Measurements from ENCODE around the gene SLC12A7.

Gene SLC12A7

GRCh38 chr5:1058988-1059883, 52.6 kb downstream of the SLC12A7 start:
- peaks cover 55 to 58% of the 10 kb centered on the region in 2 donors for H3K36me3 ChIP-seq (ENCODE audit: control insufficient read depth in 2 of 2, insufficient read depth in 2 of 2, low read length in 2 of 2)
- no peak overlapping the region for H3K9ac ChIP-seq (ENCODE audit: low read depth in 1 of 2, low read length in 2 of 2)
- H3K4me1 ChIP-seq (ENCODE audit: control insufficient read depth in 2 of 2, insufficient read depth in 2 of 2, low read length in 2 of 2), result no peaks in the 10 kb centered on the region
- H3K27ac ChIP-seq (ENCODE audit: low read depth in 2 of 2, low read length in 2 of 2), result no peak overlapping the region
- H3K9me3 ChIP-seq (ENCODE audit: control insufficient read depth in 2 of 2, low read length in 2 of 2), result no peaks in the 10 kb centered on the region
- no peaks in the 10 kb centered on the region for H3K27me3 ChIP-seq (ENCODE audit: control insufficient read depth in 2 of 2, insufficient read depth in 2 of 2, low read length in 2 of 2)
- no peak overlapping the region for H3K4me3 ChIP-seq (ENCODE audit: low read length in 2 of 2)

GRCh38 chr5:1058083-1058945, 53.5 kb downstream of the SLC12A7 start:
- H3K4me3 ChIP-seq (ENCODE audit: low read length in 2 of 2), result no peak overlapping the region
- H3K9me3 ChIP-seq (ENCODE audit: control insufficient read depth in 2 of 2, low read length in 2 of 2), result no peaks in the 10 kb centered on the region
- no peaks in the 10 kb centered on the region for H3K4me1 ChIP-seq (ENCODE audit: control insufficient read depth in 2 of 2, insufficient read depth in 2 of 2, low read length in 2 of 2)
- no peaks in the 10 kb centered on the region for H3K27me3 ChIP-seq (ENCODE audit: control insufficient read depth in 2 of 2, insufficient read depth in 2 of 2, low read length in 2 of 2)
- H3K9ac ChIP-seq (ENCODE audit: low read depth in 1 of 2, low read length in 2 of 2), result no peak overlapping the region
- no peak overlapping the region for H3K27ac ChIP-seq (ENCODE audit: low read depth in 2 of 2, low read length in 2 of 2)
- peaks cover 52 to 55% of the 10 kb centered on the region in 2 donors for H3K36me3 ChIP-seq (ENCODE audit: control insufficient read depth in 2 of 2, insufficient read depth in 2 of 2, low read length in 2 of 2)

GRCh38 chr5:1057485-1058082, 54.3 kb downstream of the SLC12A7 start:
- Histone ChIP-seq H3K4me1 (ENCODE audit: control insufficient read depth in 2 of 2, insufficient read depth in 2 of 2, low read length in 2 of 2) (no peaks in the 10 kb centered on the region), H3K4me3 (ENCODE audit: low read length in 2 of 2) (no peak overlapping the region), H3K27me3 (ENCODE audit: control insufficient read depth in 2 of 2, insufficient read depth in 2 of 2, low read length in 2 of 2) (no peaks in the 10 kb centered on the region), H3K9ac (ENCODE audit: low read depth in 1 of 2, low read length in 2 of 2) (no peak overlapping the region), H3K36me3 (ENCODE audit: control insufficient read depth in 2 of 2, insufficient read depth in 2 of 2, low read length in 2 of 2) (peaks cover 50 to 55% of the 10 kb centered on the region in 2 donors), H3K9me3 (ENCODE audit: control insufficient read depth in 2 of 2, low read length in 2 of 2) (no peaks in the 10 kb centered on the region), H3K27ac (ENCODE audit: low read depth in 2 of 2, low read length in 2 of 2) (no peak overlapping the region)

GRCh38 chr5:1056611-1057484, 55.0 kb downstream of the SLC12A7 start:
- no peak overlapping the region for H3K27ac ChIP-seq (ENCODE audit: low read depth in 2 of 2, low read length in 2 of 2)
- H3K9ac ChIP-seq (ENCODE audit: low read depth in 1 of 2, low read length in 2 of 2), result no peak overlapping the region
- H3K27me3 ChIP-seq (ENCODE audit: control insufficient read depth in 2 of 2, insufficient read depth in 2 of 2, low read length in 2 of 2), result no peaks in the 10 kb centered on the region
- peaks cover 57 to 59% of the 10 kb centered on the region in 2 donors for H3K36me3 ChIP-seq (ENCODE audit: control insufficient read depth in 2 of 2, insufficient read depth in 2 of 2, low read length in 2 of 2)
- no peaks in the 10 kb centered on the region for H3K4me1 ChIP-seq (ENCODE audit: control insufficient read depth in 2 of 2, insufficient read depth in 2 of 2, low read length in 2 of 2)
- H3K4me3 ChIP-seq (ENCODE audit: low read length in 2 of 2), result no peak overlapping the region
- no peaks in the 10 kb centered on the region for H3K9me3 ChIP-seq (ENCODE audit: control insufficient read depth in 2 of 2, low read length in 2 of 2)

GRCh38 chr5:1055896-1056610, 55.8 kb downstream of the SLC12A7 start:
- Histone ChIP-seq H3K9me3 (ENCODE audit: control insufficient read depth in 2 of 2, low read length in 2 of 2) (no peaks in the 10 kb centered on the region), H3K9ac (ENCODE audit: low read depth in 1 of 2, low read length in 2 of 2) (no peak overlapping the region), H3K27me3 (ENCODE audit: control insufficient read depth in 2 of 2, insufficient read depth in 2 of 2, low read length in 2 of 2) (no peaks in the 10 kb centered on the region), H3K4me1 (ENCODE audit: control insufficient read depth in 2 of 2, insufficient read depth in 2 of 2, low read length in 2 of 2) (no peaks in the 10 kb centered on the region), H3K36me3 (ENCODE audit: control insufficient read depth in 2 of 2, insufficient read depth in 2 of 2, low read length in 2 of 2) (peaks cover 60 to 67% of the 10 kb centered on the region in 2 donors), H3K27ac (ENCODE audit: low read depth in 2 of 2, low read length in 2 of 2) (no peak overlapping the region), H3K4me3 (ENCODE audit: low read length in 2 of 2) (no peak overlapping the region)

- H3K4me1 ChIP-seq (ENCODE audit: control insufficient read depth in 2 of 2, insufficient read depth in 2 of 2, low read length in 2 of 2), result no peaks in the 10 kb centered on the region
- no peak overlapping the region for H3K9ac ChIP-seq (ENCODE audit: low read depth in 1 of 2, low read length in 2 of 2)
- no peaks in the 10 kb centered on the region for H3K9me3 ChIP-seq (ENCODE audit: control insufficient read depth in 2 of 2, low read length in 2 of 2)
- H3K27ac ChIP-seq (ENCODE audit: low read depth in 2 of 2, low read length in 2 of 2), result no peak overlapping the region
- H3K4me3 ChIP-seq (ENCODE audit: low read length in 2 of 2), result no peak overlapping the region
- H3K27me3 ChIP-seq (ENCODE audit: control insufficient read depth in 2 of 2, insufficient read depth in 2 of 2, low read length in 2 of 2), result no peaks in the 10 kb centered on the region
- H3K36me3 ChIP-seq (ENCODE audit: control insufficient read depth in 2 of 2, insufficient read depth in 2 of 2, low read length in 2 of 2), result peaks cover 56 to 62% of the 10 kb centered on the region in 2 donors
Measured at GRCh38 chr5:1054799-1055775, 56.8 kb downstream of the SLC12A7 start.

GRCh38 chr5:1054018-1054798, 57.7 kb downstream of the SLC12A7 start:
- H3K27me3 ChIP-seq (ENCODE audit: control insufficient read depth in 2 of 2, insufficient read depth in 2 of 2, low read length in 2 of 2), result no peaks in the 10 kb centered on the region
- H3K27ac ChIP-seq (ENCODE audit: low read depth in 2 of 2, low read length in 2 of 2), result no peak overlapping the region
- no peaks in the 10 kb centered on the region for H3K9me3 ChIP-seq (ENCODE audit: control insufficient read depth in 2 of 2, low read length in 2 of 2)
- peaks cover 53 to 55% of the 10 kb centered on the region in 2 donors for H3K36me3 ChIP-seq (ENCODE audit: control insufficient read depth in 2 of 2, insufficient read depth in 2 of 2, low read length in 2 of 2)
- H3K9ac ChIP-seq (ENCODE audit: low read depth in 1 of 2, low read length in 2 of 2), result no peak overlapping the region
- H3K4me3 ChIP-seq (ENCODE audit: low read length in 2 of 2), result no peak overlapping the region
- H3K4me1 ChIP-seq (ENCODE audit: control insufficient read depth in 2 of 2, insufficient read depth in 2 of 2, low read length in 2 of 2), result no peaks in the 10 kb centered on the region

- no peak overlapping the region for H3K27ac ChIP-seq (ENCODE audit: low read depth in 2 of 2, low read length in 2 of 2)
- no peak overlapping the region for H3K4me3 ChIP-seq (ENCODE audit: low read length in 2 of 2)
- peaks cover 47 to 52% of the 10 kb centered on the region in 2 donors for H3K36me3 ChIP-seq (ENCODE audit: control insufficient read depth in 2 of 2, insufficient read depth in 2 of 2, low read length in 2 of 2)
- no peak overlapping the region for H3K9ac ChIP-seq (ENCODE audit: low read depth in 1 of 2, low read length in 2 of 2)
- no peaks in the 10 kb centered on the region for H3K4me1 ChIP-seq (ENCODE audit: control insufficient read depth in 2 of 2, insufficient read depth in 2 of 2, low read length in 2 of 2)
- no peaks in the 10 kb centered on the region for H3K9me3 ChIP-seq (ENCODE audit: control insufficient read depth in 2 of 2, low read length in 2 of 2)
- no peaks in the 10 kb centered on the region for H3K27me3 ChIP-seq (ENCODE audit: control insufficient read depth in 2 of 2, insufficient read depth in 2 of 2, low read length in 2 of 2)
Measured at GRCh38 chr5:1053391-1054017, 58.4 kb downstream of the SLC12A7 start.

All from mucosa of rectum (tissue), 2 donors.